Keratinocyte (primary cell): ENCODE data around the gene SCFD1. TPM values are rescaled to one million over a fixed set of nuclear protein-coding genes. Genes with fewer than 3 reads are reported as not detected.

Experiments
- DNase-seq: peaks from one replicate; pipeline ENCODE4 v3.0.0-alpha.2; 2011; ENCODE audit warnings: low read depth, missing footprints, low spot score
- FAIRE-seq: peaks from 2 replicates; lab custom pipeline; 2011; peaks lifted over from hg19 to GRCh38; lab: Jason Lieb, UNC
- H2AFZ ChIP-seq: 2 replicates; pipeline ENCODE4 v1.6.0; 2012; ENCODE audit warnings: low read length, control low read depth, inconsistent platforms; ENCODE audit not compliant: control insufficient read depth
- H3K27ac ChIP-seq: 2 replicates; pipeline ENCODE4 v1.5.1; 2011; ENCODE audit warnings: low read length; ENCODE audit not compliant: control insufficient read depth, insufficient read depth
- H3K27me3 ChIP-seq: 3 replicates; pipeline ENCODE4 v1.6.0; 2011; ENCODE audit warnings: low read length; ENCODE audit not compliant: control insufficient read depth, insufficient read depth; ENCODE audit errors: extremely low read depth
- H3K36me3 ChIP-seq, 2 experiments: 2 replicates in 1 of 2; 3 replicates in 1 of 2; pipeline ENCODE4 v1.5.1; 2011; ENCODE audit warnings: low read length in 2 of 2, mild to moderate bottlenecking in 1 of 2; ENCODE audit not compliant: control insufficient read depth in 2 of 2, insufficient read depth in 2 of 2; ENCODE audit errors: extremely low read depth in 1 of 2
- H3K4me1 ChIP-seq: 3 replicates; pipeline ENCODE4 v1.5.1; 2011; ENCODE audit warnings: low read length; ENCODE audit not compliant: control insufficient read depth, insufficient read depth; ENCODE audit errors: extremely low read depth
- H3K4me2 ChIP-seq: 3 replicates; pipeline ENCODE4 v1.6.0; 2011; ENCODE audit warnings: low read depth, low read length; ENCODE audit not compliant: control insufficient read depth, insufficient read depth; ENCODE audit errors: extremely low read depth
- H3K4me3 ChIP-seq, 3 experiments: fragments of 200-600 bp in 1 of 3; sonication (generic) in 1 of 3; 2 replicates in 2 of 3; 3 replicates in 1 of 3; pipeline ENCODE4 v1.5.1; 2011 to 2016; ENCODE audit warnings: low read length in 3 of 3, mild to moderate bottlenecking in 3 of 3, control low read depth in 2 of 3, inconsistent platforms in 1 of 3, low read depth in 1 of 3, mixed read lengths in 1 of 3, mixed run types in 1 of 3, moderate library complexity in 1 of 3; ENCODE audit not compliant: control insufficient read depth in 2 of 3, insufficient read depth in 2 of 3; ENCODE audit errors: extremely low read depth in 1 of 3
- H3K79me2 ChIP-seq: 2 replicates; pipeline ENCODE4 v1.6.0; 2012; ENCODE audit warnings: low read length; ENCODE audit not compliant: control insufficient read depth, insufficient read depth
- H3K9ac ChIP-seq: 3 replicates; pipeline ENCODE4 v1.6.0; 2011; ENCODE audit warnings: low read length; ENCODE audit not compliant: control insufficient read depth, insufficient read depth; ENCODE audit errors: extremely low read depth
- H3K9me1 ChIP-seq: 3 replicates; pipeline ENCODE4 v1.6.0; 2011; ENCODE audit warnings: low read length; ENCODE audit not compliant: control insufficient read depth, insufficient read depth; ENCODE audit errors: extremely low read depth
- H3K9me3 ChIP-seq: 2 replicates; pipeline ENCODE4 v1.5.1; 2012; ENCODE audit warnings: low read depth, low read length; ENCODE audit not compliant: control insufficient read depth
- H4K20me1 ChIP-seq: 3 replicates; pipeline ENCODE4 v1.6.0; 2011; ENCODE audit warnings: low read length; ENCODE audit not compliant: control insufficient read depth, insufficient read depth; ENCODE audit errors: extremely low read depth
- CTCF ChIP-seq, 3 experiments: IDR thresholded peaks in 1 of 3; conservative IDR thresholded peaks in 1 of 3; optimal IDR thresholded peaks in 1 of 3; 2 replicates in 2 of 3; 3 replicates in 1 of 3; pipeline versions ENCODE3 to v1.5.1; 2011; ENCODE audit warnings: low read length in 3 of 3, mild to moderate bottlenecking in 3 of 3, moderate library complexity in 2 of 3, control low read depth in 1 of 3, inconsistent platforms in 1 of 3; ENCODE audit not compliant: insufficient read depth in 2 of 3; ENCODE audit errors: extremely low read depth in 1 of 3
- EZH2 ChIP-seq: IDR thresholded peaks from one replicate; pipeline ENCODE4 v1.6.1; 2012; ENCODE audit warnings: inconsistent platforms, mild to moderate bottlenecking, low read length, moderate library complexity
- dilution Hi-C: fragments of 300-500 bp; cut with MboI; formaldehyde crosslinking; loops from one replicate; pipeline ENCODE4 v1.7.0; 2020; ENCODE audit warnings: low sequenced_read_pairs; ENCODE audit not compliant: extremely low pct_ligation_motif_present
- polyA plus RNA-seq, 5 experiments: library from polyadenylated mRNA; depleted of rRNA in 3 of 5; stranded (reverse) in 3 of 5; stranded (forward) in 1 of 5; unstranded in 1 of 5; fragments of >200 nt; gene quantifications; 1 replicate in 1 of 5; 2 replicates in 3 of 5; 3 replicates in 1 of 5; pipeline versions ENCODE4 v1.2.1 to v1.2.3, GENCODE V29; 2011 to 2012; ENCODE audit warnings: missing spikeins in 2 of 5, low read depth in 1 of 5, low replicate concordance in 1 of 5

Gene SCFD1
- polyA plus RNA-seq, 1 donor (not counting 4 experiments of a cell fraction or from before 2014, with no cell fraction given): 100 TPM

GRCh38 chr14:30656190-30656632, 34.1 kb downstream of the SCFD1 start:
- Histone ChIP-seq H3K36me3 (peaks cover 10 to 11% of the 10 kb centered on the region in 2 experiments), H3K9me3 (no peaks in the 10 kb centered on the region), H3K4me1 (no peaks in the 10 kb centered on the region), H3K27ac (no peak overlapping the region), H3K4me2 (no peak overlapping the region), H3K9ac (no peak overlapping the region), H3K79me2 (no peaks in the 10 kb centered on the region), H4K20me1 (no peaks in the 10 kb centered on the region), H2AFZ (no peak overlapping the region), H3K27me3 (no peaks in the 10 kb centered on the region), H3K9me1 (no peaks in the 10 kb centered on the region), H3K4me3 (no peak overlapping the region)
- TF ChIP-seq EZH2: no peak
- TF ChIP-seq CTCF (optimal IDR thresholded peaks at IDR 0.05 in 1 of 3, IDR thresholded peaks at IDR 0.05 in 1 of 3, conservative IDR thresholded peaks at IDR 0.05 in 1 of 3; ENCODE audit: extremely low read depth in 1 of 3, insufficient read depth in 2 of 3, low read length in 3 of 3): peak; percentile 78 to 83 (median 81)
- dilution Hi-C loops: no loop called here
- FAIRE-seq (peak; percentile 92), DNase-seq (no peak)

GRCh38 chr14:30657050-30657449, 34.9 kb downstream of the SCFD1 start:
- dilution Hi-C loops: no loop called here
- Histone ChIP-seq H2AFZ (no peak overlapping the region), H3K4me3 (no peak overlapping the region), H3K9me3 (no peaks in the 10 kb centered on the region), H3K4me1 (no peaks in the 10 kb centered on the region), H3K27me3 (no peaks in the 10 kb centered on the region), H3K4me2 (no peak overlapping the region), H3K27ac (no peak overlapping the region), H3K9me1 (no peaks in the 10 kb centered on the region), H4K20me1 (no peaks in the 10 kb centered on the region), H3K79me2 (no peaks in the 10 kb centered on the region), H3K9ac (no peak overlapping the region), H3K36me3 (peaks cover 7 to 11% of the 10 kb centered on the region in 2 experiments)
- TF ChIP-seq CTCF (optimal IDR thresholded peaks at IDR 0.05 in 1 of 3, IDR thresholded peaks at IDR 0.05 in 1 of 3, conservative IDR thresholded peaks at IDR 0.05 in 1 of 3; ENCODE audit: extremely low read depth in 1 of 3, insufficient read depth in 2 of 3, low read length in 3 of 3) (no peak), EZH2 (no peak)
- DNase-seq (no peak), FAIRE-seq (no peak)
